Spleen (tissue), 7 donors: ENCODE data around the gene NTRK2.

Source experiments
- CTCF ChIP-seq, 11 experiments: fragments of 200-600 bp in 7 of 11; fragments of 450-650 bp in 4 of 11; sonication (generic) in 4 of 11; IDR thresholded peaks in 8 of 11; conservative IDR thresholded peaks in 3 of 11; 1 replicate in 7 of 11; 2 replicates in 4 of 11; pipeline versions ENCODE4 v1.4.0 to v1.8.0; 2016 to 2021; ENCODE audit warnings: antibody characterized with exemption in 11 of 11, inconsistent platforms in 4 of 11, mild to moderate bottlenecking in 1 of 11
- POLR2A ChIP-seq, 3 donors: fragments of 450-650 bp; IDR thresholded peaks; one replicate each; pipeline ENCODE4 v1.5.1; 2017; ENCODE audit warnings: antibody characterized with exemption in 3 of 3, mild to moderate bottlenecking in 1 of 3
- POLR2AphosphoS5 ChIP-seq, 3 donors: sonication (generic); formaldehyde crosslinking; IDR thresholded peaks; one replicate each; pipeline ENCODE4 v1.5.1; 2017; ENCODE audit warnings: antibody characterized with exemption in 3 of 3
- donor health status: DM: no; HTN: no; CAD: no; lungs with moderate emphysema.
- donor health status: DM: no; HTN: no; CAD: no.
- donor health status: DM: no; HTN: no; CAD: no.

GRCh38 chr9:85013703-85014102 lies 344.2 kb downstream of the NTRK2 start:
- TF ChIP-seq CTCF (IDR thresholded peaks at IDR 0.05 in 8 of 11, conservative IDR thresholded peaks at IDR 0.05 in 3 of 11) = no peak
- TF ChIP-seq POLR2AphosphoS5 (IDR thresholded peaks at IDR 0.05) = no peak
- TF ChIP-seq POLR2A (IDR thresholded peaks at IDR 0.05) = no peak
